Vagina (tissue), 2 donors: ENCODE measurements around the gene ZNF324B. TPM values are rescaled to one million over a fixed set of nuclear protein-coding genes. Genes with fewer than 3 reads are reported as not detected.
"Not testable (repeated sequence)": the region's sequence is repeated elsewhere in the genome, so short reads cannot be mapped to it uniquely, and the experiment has no call there.

Source experiments
- DNase-seq, 2 donors: peaks; one replicate each; pipeline ENCODE4 v3.0.0-alpha.2; 2017; ENCODE audit errors: extremely low spot score in 2 of 2
- H3K27ac ChIP-seq: fragments of 200-600 bp; sonication (generic); one replicate; pipeline ENCODE4 v1.5.1; 2019
- H3K27me3 ChIP-seq: fragments of 200-600 bp; sonication (generic); one replicate; pipeline ENCODE4 v1.5.1; 2019
- H3K36me3 ChIP-seq, 2 donors: fragments of 200-600 bp; sonication (generic); one replicate each; pipeline ENCODE4 v1.5.1; 2017 to 2019
- H3K4me1 ChIP-seq: fragments of 200-600 bp; sonication (generic); one replicate; pipeline ENCODE4 v1.5.1; 2019
- H3K4me3 ChIP-seq, 2 donors: fragments of 200-600 bp; sonication (generic); 1 replicate in 1 of 2; 2 replicates in 1 of 2; pipeline ENCODE4 v1.5.1; 2016 to 2019
- H3K9me3 ChIP-seq: fragments of 200-600 bp; sonication (generic); one replicate; pipeline ENCODE4 v1.5.1; 2019
- CTCF ChIP-seq, 3 experiments: fragments of 450-650 bp in 2 of 3; fragments of 200-600 bp in 1 of 3; sonication (generic) in 1 of 3; IDR thresholded peaks; one replicate each; pipeline ENCODE4 v1.5.1; 2017 to 2019; ENCODE audit warnings: antibody characterized with exemption in 3 of 3, mild to moderate bottlenecking in 2 of 3, moderate library complexity in 2 of 3
- POLR2A ChIP-seq, 2 donors: fragments of 450-650 bp; IDR thresholded peaks; one replicate each; pipeline ENCODE4 v1.6.1; 2017; ENCODE audit warnings: antibody characterized with exemption in 2 of 2, mild to moderate bottlenecking in 2 of 2, moderate library complexity in 2 of 2
- POLR2AphosphoS5 ChIP-seq, 2 donors: sonication (generic); formaldehyde crosslinking; IDR thresholded peaks; one replicate each; pipeline ENCODE4 v1.9.0; 2017; ENCODE audit warnings: antibody characterized with exemption in 2 of 2, mild to moderate bottlenecking in 2 of 2, low read depth in 1 of 2; ENCODE audit not compliant: insufficient read depth in 1 of 2
- intact Hi-C: fragments of 100-400 bp; cut with DNase I; formaldehyde crosslinking; loops from one replicate; pipeline ENCODE4 v1.15.1; 2023
- total RNA-seq: library from RNA; depleted of rRNA; stranded (reverse); fragments of >200 nt; gene quantifications from one replicate; pipeline ENCODE4 v1.2.3, GENCODE V29; 2016

Gene ZNF324B
- total RNA-seq, 1 donor from 2014 or later: 4.2 TPM

- intact Hi-C loops: no loop called here
- TF ChIP-seq CTCF (IDR thresholded peaks at IDR 0.05) (no peak), POLR2A (IDR thresholded peaks at IDR 0.05) (no peak), POLR2AphosphoS5 (IDR thresholded peaks at IDR 0.05; ENCODE audit: insufficient read depth in 1 of 2, low read depth in 1 of 2) (no peak)
- no peak for DNase-seq
- Histone ChIP-seq H3K27me3 (no peaks in the 10 kb centered on the region), H3K9me3 (no peaks in the 10 kb centered on the region), H3K4me3 (no peak overlapping the region), H3K4me1 (peaks cover 11% of the 10 kb centered on the region), H3K27ac (no peak overlapping the region), H3K36me3 (no peaks in the 10 kb centered on the region)
Measured at GRCh38 chr19:58480831-58481230, 29.4 kb downstream of the ZNF324B start.

- H3K36me3 ChIP-seq: no peaks in the 10 kb centered on the region
Measured at GRCh38 chr19:58482372-58482771, 30.9 kb downstream of the ZNF324B start.

GRCh38 chr19:58483776-58484175, 32.4 kb downstream of the ZNF324B start:
- intact Hi-C loops: no loop called here
- no peaks in the 10 kb centered on the region for H3K27me3 ChIP-seq

More at GRCh38 chr19:58482372-58482771, 30.9 kb downstream of the ZNF324B start:
- H3K9me3 ChIP-seq: no peaks in the 10 kb centered on the region
- intact Hi-C loops: no loop called here
- H3K4me3 ChIP-seq: no peak overlapping the region
- H3K27ac ChIP-seq: no peak overlapping the region
- H3K4me1 ChIP-seq: no peaks in the 10 kb centered on the region
- TF ChIP-seq CTCF (IDR thresholded peaks at IDR 0.05) (no peak), POLR2AphosphoS5 (IDR thresholded peaks at IDR 0.05; ENCODE audit: insufficient read depth in 1 of 2, low read depth in 1 of 2) (no peak), POLR2A (IDR thresholded peaks at IDR 0.05) (no peak)
- no peak for DNase-seq
- H3K27me3 ChIP-seq: no peaks in the 10 kb centered on the region

GRCh38 chr19:58484349-58484748, 32.9 kb downstream of the ZNF324B start:
- DNase-seq, H3K27ac ChIP-seq, H3K4me1 ChIP-seq, H3K4me3 ChIP-seq, H3K36me3 ChIP-seq, intact Hi-C loops, H3K27me3 ChIP-seq, H3K9me3 ChIP-seq: not testable (repeated sequence)

More at GRCh38 chr19:58483776-58484175, 32.4 kb downstream of the ZNF324B start:
- no peak overlapping the region for H3K4me3 ChIP-seq
- no peak overlapping the region for H3K27ac ChIP-seq
- H3K9me3 ChIP-seq: no peaks in the 10 kb centered on the region
- DNase-seq: no peak
- H3K36me3 ChIP-seq: no peaks in the 10 kb centered on the region
- H3K4me1 ChIP-seq: no peaks in the 10 kb centered on the region
- TF ChIP-seq CTCF (IDR thresholded peaks at IDR 0.05): no peak
- TF ChIP-seq POLR2AphosphoS5 (IDR thresholded peaks at IDR 0.05; ENCODE audit: insufficient read depth in 1 of 2, low read depth in 1 of 2): no peak
- no peak for TF ChIP-seq POLR2A (IDR thresholded peaks at IDR 0.05)

- no peaks in the 10 kb centered on the region for H3K4me1 ChIP-seq
- no peaks in the 10 kb centered on the region for H3K9me3 ChIP-seq
- TF ChIP-seq POLR2AphosphoS5 (IDR thresholded peaks at IDR 0.05; ENCODE audit: insufficient read depth in 1 of 2, low read depth in 1 of 2): no peak
- no peak for TF ChIP-seq POLR2A (IDR thresholded peaks at IDR 0.05)
- TF ChIP-seq CTCF (IDR thresholded peaks at IDR 0.05): no peak
- no peak overlapping the region for H3K27ac ChIP-seq
- no peak for DNase-seq
- no peaks in the 10 kb centered on the region for H3K36me3 ChIP-seq
- H3K4me3 ChIP-seq: no peak overlapping the region
- intact Hi-C loops: no loop called here
- no peaks in the 10 kb centered on the region for H3K27me3 ChIP-seq
Measured at GRCh38 chr19:58491393-58491792, 40.0 kb downstream of the ZNF324B start.

GRCh38 chr19:58492265-58492664, 40.8 kb downstream of the ZNF324B start:
- Histone ChIP-seq H3K27ac (no peak overlapping the region), H3K4me3 (no peak overlapping the region), H3K4me1 (peaks cover under 1% of the 10 kb centered on the region), H3K9me3 (no peaks in the 10 kb centered on the region), H3K36me3 (no peaks in the 10 kb centered on the region), H3K27me3 (no peaks in the 10 kb centered on the region)
- intact Hi-C loops: no loop called here
- DNase-seq: no peak
- TF ChIP-seq CTCF (IDR thresholded peaks at IDR 0.05) (no peak), POLR2A (IDR thresholded peaks at IDR 0.05) (no peak), POLR2AphosphoS5 (IDR thresholded peaks at IDR 0.05; ENCODE audit: insufficient read depth in 1 of 2, low read depth in 1 of 2) (no peak)
